ENCODE data around the gene ATP10D. TPM values are rescaled to one million over a fixed set of nuclear protein-coding genes. Genes with fewer than 3 reads are reported as not detected.
"Not testable (repeated sequence)": the region's sequence is repeated elsewhere in the genome, so short reads cannot be mapped to it uniquely, and the experiment has no call there.

Gene ATP10D
- total and polyA plus RNA-seq, 3 donors from 2014 or later, result 7.1 to 14.6 (median 7.9) TPM

DNA sequence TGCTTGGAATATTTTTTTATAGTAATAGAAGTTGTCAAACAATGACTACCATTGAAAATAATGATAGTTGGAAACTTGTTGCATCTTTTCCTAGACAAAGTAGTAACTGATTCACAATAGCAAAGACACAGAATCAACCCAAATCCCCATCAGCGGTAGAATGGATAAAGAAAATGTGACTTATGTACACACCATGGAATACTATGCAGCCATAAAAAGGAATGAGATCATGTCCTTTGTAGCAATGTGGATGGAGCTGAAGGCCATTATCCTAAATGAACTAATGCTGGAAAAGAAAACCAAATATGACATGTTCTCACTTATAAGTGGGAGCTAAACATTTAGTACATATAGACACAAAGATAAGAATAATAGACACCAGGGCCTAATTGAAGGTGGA lies 49.7 kb downstream of the ATP10D start:
- no peak for DNase-seq
- H3K4me3 ChIP-seq, result no peak overlapping the region
- intact Hi-C loops (cut with DNase I; ENCODE audit: low total_unique reads), result no loop called here
- TF ChIP-seq CTCF (IDR thresholded peaks at IDR 0.05), result no peak
- no peak for TF ChIP-seq POLR2A (IDR thresholded peaks at IDR 0.05)
- no peaks in the 10 kb centered on the region for H3K36me3 ChIP-seq (ENCODE audit: low read depth, missing control alignments)
- H3K27me3 ChIP-seq, result no peaks in the 10 kb centered on the region
- 90 to 95% methylated on average over 1 of the region's 1 CpG for WGBS, 2 donors
- no peak overlapping the region for H3K27ac ChIP-seq
- no peaks in the 10 kb centered on the region for H3K9me3 ChIP-seq
- H3K4me1 ChIP-seq, result peaks cover 3% of the 10 kb centered on the region

GRCh38 chr4:47535567-47536147 lies 50.6 kb downstream of the ATP10D start:
- intact Hi-C loops (cut with DNase I; ENCODE audit: low total_unique reads), result no loop called here
- DNase-seq, result no peak
- H3K27me3 ChIP-seq, result no peaks in the 10 kb centered on the region
- H3K9me3 ChIP-seq, result no peaks in the 10 kb centered on the region
- no peaks in the 10 kb centered on the region for H3K36me3 ChIP-seq (ENCODE audit: low read depth, missing control alignments)
- 87 to 94% methylated on average over 5 of the region's 5 CpGs for WGBS, 2 donors
- TF ChIP-seq POLR2A (IDR thresholded peaks at IDR 0.05), result no peak
- TF ChIP-seq CTCF (IDR thresholded peaks at IDR 0.05), result no peak
- H3K4me1 ChIP-seq, result peaks cover 3% of the 10 kb centered on the region
- H3K27ac ChIP-seq, result no peak overlapping the region
- no peak overlapping the region for H3K4me3 ChIP-seq

DNA sequence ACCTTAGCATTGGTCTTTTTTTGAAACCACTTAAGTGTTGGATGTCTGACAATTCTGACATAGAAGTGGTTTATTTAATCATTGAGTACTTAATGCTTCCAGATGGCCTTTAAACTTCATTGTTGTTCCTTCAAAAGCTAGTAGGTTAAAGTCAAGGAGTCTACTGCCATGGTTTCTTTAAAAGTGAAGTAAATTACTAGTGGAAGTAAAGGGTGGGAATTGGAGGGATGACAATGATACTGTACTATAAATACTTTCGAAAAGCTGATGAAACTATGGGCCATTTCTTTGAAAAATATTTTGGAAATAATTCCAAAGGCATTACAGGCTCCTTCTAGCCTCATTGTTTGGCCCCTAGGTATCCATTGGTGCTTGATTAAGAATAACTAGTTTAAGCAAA lies 51.9 kb downstream of the ATP10D start:
- WGBS, 2 donors, result 0% methylated on average over 1 of the region's 1 CpG
- Histone ChIP-seq H3K4me1 (no peaks in the 10 kb centered on the region), H3K36me3 (ENCODE audit: low read depth, missing control alignments) (no peaks in the 10 kb centered on the region), H3K4me3 (no peak overlapping the region), H3K27me3 (no peaks in the 10 kb centered on the region), H3K27ac (no peak overlapping the region), H3K9me3 (no peaks in the 10 kb centered on the region)
- no peak for DNase-seq
- intact Hi-C loops (cut with DNase I; ENCODE audit: low total_unique reads), result no loop called here
- no peak for TF ChIP-seq POLR2A (IDR thresholded peaks at IDR 0.05)
- no peak for TF ChIP-seq CTCF (IDR thresholded peaks at IDR 0.05)

DNA sequence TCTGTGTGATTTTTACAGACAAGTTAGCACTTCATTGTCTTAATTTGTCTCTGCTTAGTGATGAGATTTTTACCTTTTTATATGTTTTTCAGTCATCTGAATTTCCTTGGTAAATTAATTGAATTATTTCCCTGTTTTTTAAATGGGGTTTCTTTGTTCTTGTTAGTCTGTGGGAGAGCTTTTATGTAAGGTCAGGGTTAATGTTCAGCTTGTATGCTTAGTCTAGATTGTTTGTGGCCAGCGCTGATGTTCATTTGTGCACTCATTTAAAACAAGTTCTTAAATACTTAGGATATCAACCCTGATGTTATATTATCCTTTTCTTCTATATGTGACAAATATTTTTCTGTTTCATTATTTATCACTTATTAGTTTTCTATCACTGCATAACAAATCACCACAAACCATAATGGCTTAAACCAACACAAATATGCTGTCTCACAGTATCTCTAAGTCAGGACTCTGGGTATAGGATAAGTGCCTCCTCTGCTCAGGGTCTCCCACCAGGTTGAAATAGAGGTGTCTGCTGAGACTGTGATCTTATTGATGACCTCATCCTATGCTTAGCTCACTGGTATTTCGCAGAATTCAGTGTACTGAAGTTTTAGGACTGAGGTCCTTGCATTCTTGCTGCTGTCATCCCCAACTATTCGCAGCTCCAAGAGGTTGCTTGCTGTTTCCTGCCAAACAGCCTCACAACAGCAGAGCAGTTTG lies 53.2 kb downstream of the ATP10D start:
- Histone ChIP-seq H3K27ac (no peak overlapping the region), H3K4me1 (no peaks in the 10 kb centered on the region), H3K27me3 (no peaks in the 10 kb centered on the region), H3K9me3 (no peaks in the 10 kb centered on the region), H3K4me3 (no peak overlapping the region), H3K36me3 (ENCODE audit: low read depth, missing control alignments) (no peaks in the 10 kb centered on the region)
- no peak for TF ChIP-seq CTCF (IDR thresholded peaks at IDR 0.05)
- TF ChIP-seq POLR2A (IDR thresholded peaks at IDR 0.05), result no peak
- DNase-seq, result no peak
- intact Hi-C loops (cut with DNase I; ENCODE audit: low total_unique reads), result no loop called here
- 61 to 72% methylated on average over 3 of the region's 3 CpGs for WGBS, 2 donors

DNA sequence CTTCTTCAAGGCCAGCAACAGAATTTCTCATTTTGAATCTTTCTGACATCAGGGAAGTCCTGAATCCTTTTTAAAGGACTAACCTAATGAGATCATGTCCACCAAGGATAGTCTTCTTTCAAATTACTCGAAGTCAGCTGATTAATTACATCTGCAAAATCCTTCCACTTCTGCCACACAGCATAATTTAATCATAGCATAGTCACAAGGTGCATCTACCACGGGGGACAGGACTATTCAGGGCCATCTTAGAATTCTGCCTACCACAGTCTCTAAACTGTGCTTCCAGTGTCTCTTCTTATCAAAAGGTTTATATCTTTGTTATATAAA lies 53.7 kb downstream of the ATP10D start:
- no peak overlapping the region for H3K4me3 ChIP-seq
- H3K4me1 ChIP-seq, result no peaks in the 10 kb centered on the region
- no peaks in the 10 kb centered on the region for H3K9me3 ChIP-seq
- intact Hi-C loops (cut with DNase I; ENCODE audit: low total_unique reads), result no loop called here
- no peaks in the 10 kb centered on the region for H3K27me3 ChIP-seq
- H3K36me3 ChIP-seq (ENCODE audit: low read depth, missing control alignments), result no peaks in the 10 kb centered on the region
- WGBS, 2 donors, result 53 to 68% methylated on average over 2 of the region's 2 CpGs
- no peak for DNase-seq
- TF ChIP-seq CTCF (IDR thresholded peaks at IDR 0.05) (no peak), POLR2A (IDR thresholded peaks at IDR 0.05) (no peak)
- no peak overlapping the region for H3K27ac ChIP-seq

- DNase-seq, result not testable (repeated sequence)
These were observed 57.6 kb downstream of the ATP10D start for GRCh38 chr4:47542640-47543039.

More at GRCh38 chr4:47542640-47543039, 57.6 kb downstream of the ATP10D start:
- intact Hi-C loops (cut with DNase I; ENCODE audit: low total_unique reads); H3K4me1 ChIP-seq; H3K9me3 ChIP-seq; H3K36me3 ChIP-seq (ENCODE audit: low read depth, missing control alignments); H3K27me3 ChIP-seq; H3K4me3 ChIP-seq; H3K27ac ChIP-seq: not testable (repeated sequence)
- WGBS, 2 donors, result 93 to 94% methylated on average over 5 of the region's 5 CpGs

Measured in testis (tissue), 3 donors.